Panc1 (cell line): ENCODE data around the gene TPRN. TPM values are rescaled to one million over a fixed set of nuclear protein-coding genes. Genes with fewer than 3 reads are reported as not detected.

Source experiments
- ATAC-seq: fragments of 200-7000 bp; cut with Tn5 transposase; 2 replicates; pipeline ENCODE4 v1.9.1; 2020; ENCODE audit warnings: mild to moderate bottlenecking, moderate library complexity
- BruUV-seq: library from RNA; stranded (reverse); fragments of 400-500 nt; replicated peaks from 2 replicates; lab custom pipeline; 2021; lab: Mats Ljungman, UMichigan
- CTCF ChIA-PET: fragments of 300-600 bp; sonication (Branson Sonifier 250); formaldehyde crosslinking; loops from one replicate; lab custom pipeline; 2022; ENCODE audit warnings: antibody characterized with exemption; lab: Charles Lee
- POLR2A ChIA-PET: fragments of 300-600 bp; sonication (Branson Sonifier 250); formaldehyde crosslinking; loops from one replicate; lab custom pipeline; 2022; ENCODE audit warnings: antibody characterized with exemption; lab: Charles Lee
- DNase-seq: peaks from one replicate; pipeline ENCODE4 v3.0.0-alpha.2; 2010; ENCODE audit warnings: low read depth, low spot score
- H3K27ac ChIP-seq: 2 replicates; pipeline ENCODE4 v1.5.1; 2011; ENCODE audit warnings: mild to moderate bottlenecking, low read length, inconsistent platforms
- H3K27me3 ChIP-seq: fragments of 200-500 bp; sonication (Bioruptor generic); 2 replicates; pipeline ENCODE4 v1.6.0; 2014; ENCODE audit warnings: low read length, inconsistent platforms; ENCODE audit not compliant: control insufficient read depth, insufficient read depth
- H3K36me3 ChIP-seq: fragments of 200-500 bp; sonication (Bioruptor generic); 2 replicates; pipeline ENCODE4 v1.5.1; 2014; ENCODE audit warnings: inconsistent platforms, mild to moderate bottlenecking, low read length, moderate library complexity; ENCODE audit not compliant: control insufficient read depth, insufficient read depth
- H3K4me1 ChIP-seq: 2 replicates; pipeline ENCODE4 v1.5.1; 2011; ENCODE audit warnings: inconsistent platforms, mild to moderate bottlenecking, low read length, moderate library complexity; ENCODE audit not compliant: control insufficient read depth, insufficient read depth
- H3K4me3 ChIP-seq, 2 experiments: 2 replicates each; pipeline ENCODE4 v1.5.1; 2011 to 2012; ENCODE audit warnings: low read depth in 2 of 2, low read length in 2 of 2, mild to moderate bottlenecking in 2 of 2, inconsistent platforms in 1 of 2, moderate library complexity in 1 of 2
- H3K9me3 ChIP-seq: fragments of 200-500 bp; sonication (Bioruptor generic); 2 replicates; pipeline ENCODE4 v1.5.1; 2014; ENCODE audit warnings: low read depth, mild to moderate bottlenecking, inconsistent platforms, low read length, moderate library complexity; ENCODE audit not compliant: control insufficient read depth, insufficient read depth
- POLR2AphosphoS5 ChIP-seq: IDR thresholded peaks from 2 replicates; pipeline ENCODE4 v1.6.1; 2012; ENCODE audit warnings: mild to moderate bottlenecking, low read depth, low read length, moderate library complexity
- SIN3A ChIP-seq: IDR thresholded peaks from 2 replicates; pipeline ENCODE4 v1.6.1; 2012; ENCODE audit warnings: low read depth, mild to moderate bottlenecking, low read length, moderate library complexity, borderline replicate concordance; ENCODE audit not compliant: insufficient read depth
- TCF7L2 ChIP-seq: IDR thresholded peaks from 2 replicates; pipeline ENCODE4 v1.6.1; 2011; ENCODE audit warnings: mild to moderate bottlenecking, low read depth, low read length, inconsistent platforms
- in situ Hi-C: cut with HindIII; loops from 2 replicates; pipeline ENCODE4 v1.10.0; 2016; ENCODE audit warnings: low sequenced_read_pairs, low pct_unique_long_range_greater_than_20kb
- intact Hi-C: fragments of 100-400 bp; cut with micrococcal nuclease; formaldehyde crosslinking; loops from one replicate; pipeline ENCODE4 v1.10.0; 2022; ENCODE audit not compliant: unreplicated experiment
- total RNA-seq: library from RNA; stranded (reverse); gene quantifications from one replicate; pipeline ENCODE4 v1.2.1, GENCODE V29; 2021; ENCODE audit not compliant: unreplicated experiment
- TF ChIP-seq, protein P1 (sequence below), 2 experiments: IDR thresholded peaks; 2 replicates each; pipeline ENCODE4 v1.6.1; 2011 to 2012; ENCODE audit warnings: low read depth in 2 of 2, control low read depth in 1 of 2, low read length in 1 of 2, mild to moderate bottlenecking in 1 of 2, moderate library complexity in 1 of 2; ENCODE audit not compliant: insufficient read depth in 1 of 2
- TF ChIP-seq, protein P2 (sequence below): fragments of 450-650 bp; IDR thresholded peaks from 2 replicates; pipeline ENCODE4 v1.5.1; 2017; ENCODE audit warnings: mild to moderate bottlenecking

The TPRN gene
- total RNA-seq, 1 experiment from 2014 or later = 21.7 TPM

DNA sequence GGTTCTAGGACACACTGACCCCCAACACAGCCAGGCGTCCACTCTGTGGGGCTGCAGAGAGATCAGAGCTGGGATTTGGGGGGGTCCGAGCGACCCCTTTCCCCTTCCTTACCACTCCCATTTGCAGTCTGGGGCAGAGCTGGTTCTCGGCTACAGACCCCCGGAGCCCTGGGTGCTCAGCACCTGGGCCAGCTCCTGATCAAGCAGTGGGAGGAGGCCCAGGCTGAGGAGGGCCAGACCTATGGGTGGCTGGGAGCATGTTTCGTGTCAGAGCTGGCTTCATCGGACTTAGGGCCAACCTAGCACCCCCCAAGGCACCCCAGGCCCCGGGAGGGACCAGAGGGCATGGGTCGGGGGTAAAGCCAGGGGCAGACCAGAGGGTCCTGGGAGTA lies 54.0 kb downstream of the TPRN start:
- TF ChIP-seq POLR2AphosphoS5 = no peak
- TF ChIP-seq, protein P1, sequence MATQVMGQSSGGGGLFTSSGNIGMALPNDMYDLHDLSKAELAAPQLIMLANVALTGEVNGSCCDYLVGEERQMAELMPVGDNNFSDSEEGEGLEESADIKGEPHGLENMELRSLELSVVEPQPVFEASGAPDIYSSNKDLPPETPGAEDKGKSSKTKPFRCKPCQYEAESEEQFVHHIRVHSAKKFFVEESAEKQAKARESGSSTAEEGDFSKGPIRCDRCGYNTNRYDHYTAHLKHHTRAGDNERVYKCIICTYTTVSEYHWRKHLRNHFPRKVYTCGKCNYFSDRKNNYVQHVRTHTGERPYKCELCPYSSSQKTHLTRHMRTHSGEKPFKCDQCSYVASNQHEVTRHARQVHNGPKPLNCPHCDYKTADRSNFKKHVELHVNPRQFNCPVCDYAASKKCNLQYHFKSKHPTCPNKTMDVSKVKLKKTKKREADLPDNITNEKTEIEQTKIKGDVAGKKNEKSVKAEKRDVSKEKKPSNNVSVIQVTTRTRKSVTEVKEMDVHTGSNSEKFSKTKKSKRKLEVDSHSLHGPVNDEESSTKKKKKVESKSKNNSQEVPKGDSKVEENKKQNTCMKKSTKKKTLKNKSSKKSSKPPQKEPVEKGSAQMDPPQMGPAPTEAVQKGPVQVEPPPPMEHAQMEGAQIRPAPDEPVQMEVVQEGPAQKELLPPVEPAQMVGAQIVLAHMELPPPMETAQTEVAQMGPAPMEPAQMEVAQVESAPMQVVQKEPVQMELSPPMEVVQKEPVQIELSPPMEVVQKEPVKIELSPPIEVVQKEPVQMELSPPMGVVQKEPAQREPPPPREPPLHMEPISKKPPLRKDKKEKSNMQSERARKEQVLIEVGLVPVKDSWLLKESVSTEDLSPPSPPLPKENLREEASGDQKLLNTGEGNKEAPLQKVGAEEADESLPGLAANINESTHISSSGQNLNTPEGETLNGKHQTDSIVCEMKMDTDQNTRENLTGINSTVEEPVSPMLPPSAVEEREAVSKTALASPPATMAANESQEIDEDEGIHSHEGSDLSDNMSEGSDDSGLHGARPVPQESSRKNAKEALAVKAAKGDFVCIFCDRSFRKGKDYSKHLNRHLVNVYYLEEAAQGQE (IDR thresholded peaks at IDR 0.05; ENCODE audit: insufficient read depth in 1 of 2, low read depth in 2 of 2, low read length in 1 of 2) = peak; percentile 78 to 80
- ATAC-seq = peak; percentile 51; the same call in 1 of the 2 replicates
- BruUV-seq = no TSS peak
- no peaks in the 10 kb centered on the region for H3K9me3 ChIP-seq
- DNase-seq = no peak
- ChIA-PET POLR2A (no interaction called here), CTCF (no interaction called here)
- H3K36me3 ChIP-seq = no peaks in the 10 kb centered on the region
- no peak overlapping the region for H3K4me3 ChIP-seq
- H3K27me3 ChIP-seq = no peaks in the 10 kb centered on the region
- H3K4me1 ChIP-seq = no peaks in the 10 kb centered on the region
- no peak overlapping the region for H3K27ac ChIP-seq
- intact Hi-C loops = no loop called here
- in situ Hi-C loops = no loop called here

GRCh38 chr9:137145731-137146526 lies 54.6 kb downstream of the TPRN start:
- TF ChIP-seq TCF7L2 = no peak
- TF ChIP-seq, protein P1 (IDR thresholded peaks at IDR 0.05; ENCODE audit: insufficient read depth in 1 of 2, low read depth in 2 of 2, low read length in 1 of 2) = peak; percentile 72 to 81
- ATAC-seq = peak; percentile 51
- H3K4me3 ChIP-seq = no peak overlapping the region
- no peaks in the 10 kb centered on the region for H3K36me3 ChIP-seq
- H3K9me3 ChIP-seq = no peaks in the 10 kb centered on the region
- DNase-seq = no peak
- no peaks in the 10 kb centered on the region for H3K27me3 ChIP-seq
- no TSS peak for BruUV-seq
- H3K4me1 ChIP-seq = no peaks in the 10 kb centered on the region
- H3K27ac ChIP-seq = no peak overlapping the region
- in situ Hi-C loops = no loop called here
- intact Hi-C loops = no loop called here
- ChIA-PET CTCF (interaction anchor here (0.9 kb wide), 1 partner anchor 277 kb away, joined by 8 read pairs; the partner anchor contains the start of gene NOXA1), POLR2A (no interaction called here)

DNA sequence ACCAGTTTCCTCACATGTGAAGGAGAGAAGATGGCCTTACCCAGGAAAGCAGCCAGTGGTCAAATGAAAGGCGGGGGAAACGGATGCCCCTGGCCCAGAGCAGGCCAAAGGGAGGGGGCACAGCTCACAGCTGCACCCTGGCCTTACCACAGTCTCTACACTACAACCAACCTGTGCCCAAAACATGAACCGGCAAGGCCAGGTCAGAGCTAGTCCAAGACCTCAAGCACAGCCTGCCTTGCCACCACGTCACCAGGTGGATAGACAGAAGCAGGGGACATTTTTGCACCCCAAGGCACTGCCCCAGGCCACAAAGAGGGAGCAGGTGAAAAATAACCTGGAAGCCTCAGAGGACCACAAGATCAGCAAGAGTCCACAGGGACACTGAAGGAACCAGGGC lies 57.1 kb downstream of the TPRN start:
- intact Hi-C loops = no loop called here
- H3K27ac ChIP-seq = no peak overlapping the region
- no peak for ATAC-seq
- CTCF ChIA-PET = no interaction called here
- H3K36me3 ChIP-seq = no peaks in the 10 kb centered on the region
- no peaks in the 10 kb centered on the region for H3K27me3 ChIP-seq
- in situ Hi-C loops = no loop called here
- POLR2A ChIA-PET = interaction anchor here (0.6 kb wide), 1 partner anchor 96 kb away, joined by 3 read pairs; no protein-coding TSS in a partner anchor
- no TSS peak for BruUV-seq
- TF ChIP-seq POLR2AphosphoS5 = no peak
- no peak for TF ChIP-seq SIN3A
- TF ChIP-seq TCF7L2 = no peak
- TF ChIP-seq, protein P2, sequence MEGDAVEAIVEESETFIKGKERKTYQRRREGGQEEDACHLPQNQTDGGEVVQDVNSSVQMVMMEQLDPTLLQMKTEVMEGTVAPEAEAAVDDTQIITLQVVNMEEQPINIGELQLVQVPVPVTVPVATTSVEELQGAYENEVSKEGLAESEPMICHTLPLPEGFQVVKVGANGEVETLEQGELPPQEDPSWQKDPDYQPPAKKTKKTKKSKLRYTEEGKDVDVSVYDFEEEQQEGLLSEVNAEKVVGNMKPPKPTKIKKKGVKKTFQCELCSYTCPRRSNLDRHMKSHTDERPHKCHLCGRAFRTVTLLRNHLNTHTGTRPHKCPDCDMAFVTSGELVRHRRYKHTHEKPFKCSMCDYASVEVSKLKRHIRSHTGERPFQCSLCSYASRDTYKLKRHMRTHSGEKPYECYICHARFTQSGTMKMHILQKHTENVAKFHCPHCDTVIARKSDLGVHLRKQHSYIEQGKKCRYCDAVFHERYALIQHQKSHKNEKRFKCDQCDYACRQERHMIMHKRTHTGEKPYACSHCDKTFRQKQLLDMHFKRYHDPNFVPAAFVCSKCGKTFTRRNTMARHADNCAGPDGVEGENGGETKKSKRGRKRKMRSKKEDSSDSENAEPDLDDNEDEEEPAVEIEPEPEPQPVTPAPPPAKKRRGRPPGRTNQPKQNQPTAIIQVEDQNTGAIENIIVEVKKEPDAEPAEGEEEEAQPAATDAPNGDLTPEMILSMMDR = no peak
- TF ChIP-seq, protein P1 (IDR thresholded peaks at IDR 0.05; ENCODE audit: insufficient read depth in 1 of 2, low read depth in 2 of 2, low read length in 1 of 2) = no peak
- H3K4me1 ChIP-seq = no peaks in the 10 kb centered on the region
- H3K9me3 ChIP-seq = no peaks in the 10 kb centered on the region
- no peak overlapping the region for H3K4me3 ChIP-seq
- DNase-seq = no peak
